B cell (primary cell): ENCODE measurements around the gene FAF1. TPM values are rescaled to one million over a fixed set of nuclear protein-coding genes. Genes with fewer than 3 reads are reported as not detected.
"Not testable (repeated sequence)": the region's sequence is repeated elsewhere in the genome, so short reads cannot be mapped to it uniquely, and the experiment has no call there.

Experiments
- ATAC-seq: fragments of 200-7000 bp; cut with Tn5 transposase; one replicate; pipeline ENCODE4 v1.10.0; 2021; ENCODE audit warnings: low read depth, mild to moderate bottlenecking, moderate number of reproducible peaks, moderate library complexity
- CTCF ChIA-PET: fragments of 350-600 bp; sonication (Branson Sonifier 250); formaldehyde crosslinking; loops from one replicate; lab custom pipeline; 2021; ENCODE audit warnings: antibody characterized with exemption, inconsistent platforms; lab: Charles Lee
- POLR2A ChIA-PET: fragments of 350-600 bp; sonication (Branson Sonifier 250); formaldehyde crosslinking; loops from one replicate; lab custom pipeline; 2021; ENCODE audit warnings: antibody characterized with exemption; lab: Charles Lee
- DNase-seq: peaks from one replicate; pipeline ENCODE4 v3.0.0; 2013
- H2AFZ ChIP-seq: 2 replicates; pipeline ENCODE4 v1.6.1; 2012; ENCODE audit warnings: mild to moderate bottlenecking, low read depth, low read length; ENCODE audit not compliant: insufficient read depth, poor library complexity, severe bottlenecking
- H3K27ac ChIP-seq, 2 donors: 1 replicate in 1 of 2; 2 replicates in 1 of 2; pipeline ENCODE4 v1.5.1; 2012 to 2013; ENCODE audit warnings: low read length in 2 of 2, mild to moderate bottlenecking in 2 of 2, moderate library complexity in 1 of 2
- H3K27me3 ChIP-seq, 4 experiments: fragments of 200-600 bp in 1 of 4; sonication (generic) in 1 of 4; replicated peaks in 1 of 4; 1 replicate in 2 of 4; 2 replicates in 2 of 4; pipeline versions ENCODE4 v1.6.1 to v1.7.0; 2013 to 2016; ENCODE audit warnings: low read length in 3 of 4, mild to moderate bottlenecking in 2 of 4, mixed read lengths in 1 of 4, moderate library complexity in 1 of 4; ENCODE audit not compliant: insufficient read depth in 4 of 4, control insufficient read depth in 3 of 4; ENCODE audit errors: control extremely low read depth in 1 of 4
- H3K36me3 ChIP-seq, 2 experiments: replicated peaks in 1 of 2; 1 replicate in 1 of 2; 2 replicates in 1 of 2; pipeline versions ENCODE4 v1.6.1 to v1.7.1; 2013; ENCODE audit warnings: low read length in 1 of 2; ENCODE audit not compliant: insufficient read depth in 2 of 2, control insufficient read depth in 1 of 2; ENCODE audit errors: control extremely low read depth in 1 of 2, extremely low read depth in 1 of 2
- H3K4me1 ChIP-seq, 2 donors: fragments of 200-600 bp in 1 of 2; sonication (generic) in 1 of 2; 1 replicate in 1 of 2; 2 replicates in 1 of 2; pipeline versions ENCODE4 v1.5.1 to v1.6.1; 2013 to 2017; ENCODE audit warnings: low read length in 2 of 2; ENCODE audit not compliant: control insufficient read depth in 2 of 2, insufficient read depth in 2 of 2
- H3K4me2 ChIP-seq: replicated peaks from 2 replicates; pipeline ENCODE3; 2012; ENCODE audit warnings: mild to moderate bottlenecking, low read depth, low read length; ENCODE audit not compliant: poor library complexity, severe bottlenecking
- H3K4me3 ChIP-seq, 5 experiments: fragments of 200-600 bp in 1 of 5; sonication (generic) in 1 of 5; 1 replicate in 3 of 5; 2 replicates in 2 of 5; pipeline versions ENCODE4 v1.5.1 to v1.7.0; 2011 to 2016; ENCODE audit warnings: low read length in 4 of 5, mild to moderate bottlenecking in 4 of 5, low read depth in 2 of 5, control low read depth in 1 of 5, moderate library complexity in 1 of 5; ENCODE audit not compliant: insufficient read depth in 1 of 5; ENCODE audit errors: control extremely low read depth in 1 of 5, extremely low read depth in 1 of 5
- H3K79me2 ChIP-seq: fragments of 200-600 bp; sonication (generic); one replicate; pipeline ENCODE4 v1.6.0; 2016; ENCODE audit warnings: low read length; ENCODE audit not compliant: control insufficient read depth, insufficient read depth
- H3K9ac ChIP-seq: fragments of 200-600 bp; sonication (generic); 2 replicates; pipeline ENCODE4 v1.6.1; 2017; ENCODE audit warnings: mild to moderate bottlenecking, low read length, moderate library complexity
- H3K9me3 ChIP-seq, 3 donors: one replicate each; pipeline versions ENCODE4 v1.6.1 to v1.7.1; 2013; ENCODE audit warnings: low read length in 2 of 3; ENCODE audit not compliant: control insufficient read depth in 2 of 3, insufficient read depth in 1 of 3; ENCODE audit errors: control extremely low read depth in 1 of 3
- H4K20me1 ChIP-seq: 2 replicates; pipeline ENCODE4 v1.6.0; 2012; ENCODE audit warnings: mild to moderate bottlenecking, low read length; ENCODE audit not compliant: insufficient read depth, control insufficient read depth, poor library complexity, severe bottlenecking
- H3K27ac Mint-ChIP-seq: one replicate; pipeline ENCODE4 v1.8.0; 2021; ENCODE audit warnings: mixed read lengths
- H3K27me3 Mint-ChIP-seq: one replicate; pipeline ENCODE4 v1.8.0; 2021; ENCODE audit warnings: mixed read lengths
- H3K4me1 Mint-ChIP-seq: one replicate; pipeline ENCODE4 v1.8.0; 2021; ENCODE audit warnings: mixed read lengths
- H3K4me3 Mint-ChIP-seq: one replicate; pipeline ENCODE4 v1.8.0; 2021; ENCODE audit warnings: mixed read lengths
- H3K9me3 Mint-ChIP-seq: one replicate; pipeline ENCODE4 v1.8.0; 2022; ENCODE audit warnings: mixed read lengths; ENCODE audit not compliant: insufficient read depth
- CTCF ChIP-seq: fragments of 200-600 bp; IDR thresholded peaks from one replicate; pipeline ENCODE4 v1.8.0; 2022; ENCODE audit warnings: antibody characterized with exemption, mild to moderate bottlenecking
- EZH2 ChIP-seq: IDR thresholded peaks from 2 replicates; pipeline ENCODE4 v1.6.1; 2012; ENCODE audit warnings: borderline replicate concordance, low read depth, mild to moderate bottlenecking, moderate library complexity, low read length; ENCODE audit not compliant: insufficient read depth, poor library complexity, severe bottlenecking
- WGBS: methylation state at CpG from one replicate; pipeline ENCODE4 v1.1.5; 2013; ENCODE audit warnings: missing lambda C conversion rate; ENCODE audit not compliant: insufficient coverage; 5-methylcytosine and 5-hydroxymethylcytosine counted together
- intact Hi-C: fragments of 100-400 bp; cut with micrococcal nuclease; formaldehyde crosslinking; loops from one replicate; pipeline ENCODE4 v1.10.0; 2022
- polyA plus RNA-seq: library from polyadenylated mRNA; depleted of rRNA; stranded (reverse); fragments of >200 nt; gene quantifications from 2 replicates; pipeline ENCODE4 v1.2.3, GENCODE V29; 2012
- total RNA-seq, 2 donors: library from RNA; stranded (reverse); fragments of 120-200 nt in 1 of 2; gene quantifications; 1 replicate in 1 of 2; 2 replicates in 1 of 2; pipeline versions ENCODE4 v1.2.3 to v1.2.4, GENCODE V29; 2013 to 2022

The FAF1 gene
- total and polyA plus RNA-seq, 2 donors (not counting 1 experiment from before 2014, with no cell fraction given): 10.1 to 58.4 TPM

GRCh38 chr1:50531027-50531426 is 429.0 kb downstream of the FAF1 start:
- no peaks in the 10 kb centered on the region for H3K9me3 ChIP-seq
- POLR2A ChIA-PET: no interaction called here
- CTCF ChIA-PET: no interaction called here
- H3K4me1 ChIP-seq: no peaks in the 10 kb centered on the region
- H3K4me3 ChIP-seq: no peak overlapping the region
- intact Hi-C loops: no loop called here
- no peaks in the 10 kb centered on the region for H3K27me3 ChIP-seq
- Mint-ChIP-seq H3K4me3 (no peak overlapping the region), H3K4me1 (no peaks in the 10 kb centered on the region), H3K27me3 (no peaks in the 10 kb centered on the region), H3K27ac (no peak overlapping the region), H3K9me3 (no peaks in the 10 kb centered on the region)
- H2AFZ ChIP-seq: no peak overlapping the region
- no peak for ATAC-seq
- no peak overlapping the region for H3K27ac ChIP-seq
- H4K20me1 ChIP-seq: no peaks in the 10 kb centered on the region
- no peak overlapping the region for H3K4me2 ChIP-seq
- H3K36me3 ChIP-seq: peaks cover 6 to 17% of the 10 kb centered on the region in 2 experiments
- H3K79me2 ChIP-seq: no peaks in the 10 kb centered on the region
- TF ChIP-seq CTCF: no peak
- TF ChIP-seq EZH2: no peak
- no CpG with 5 or more reads among the region's 2 CpGs for WGBS
- H3K9ac ChIP-seq: no peak overlapping the region
- DNase-seq: no peak

- ATAC-seq (no peak), DNase-seq (no peak)
- H3K9me3 Mint-ChIP-seq: peaks cover under 1% of the 10 kb centered on the region
- Histone ChIP-seq H3K9ac (no peak overlapping the region), H3K27ac (no peak overlapping the region), H3K79me2 (no peaks in the 10 kb centered on the region), H3K36me3 (peaks cover 6 to 15% of the 10 kb centered on the region in 2 experiments), H3K4me3 (no peak overlapping the region), H3K4me2 (no peak overlapping the region), H2AFZ (no peak overlapping the region), H3K4me1 (no peaks in the 10 kb centered on the region), H3K27me3 (no peaks in the 10 kb centered on the region), H3K9me3 (no peaks in the 10 kb centered on the region), H4K20me1 (no peaks in the 10 kb centered on the region)
- no peaks in the 10 kb centered on the region for H3K4me1 Mint-ChIP-seq
- H3K4me3 Mint-ChIP-seq: no peak overlapping the region
- ChIA-PET CTCF (interaction anchor here (1.1 kb wide), 1 partner anchor 8 kb away, joined by 3 read pairs; no protein-coding TSS in a partner anchor), POLR2A (no interaction called here)
- intact Hi-C loops: no loop called here
- TF ChIP-seq EZH2: no peak
- no peak for TF ChIP-seq CTCF
- H3K27ac Mint-ChIP-seq: no peak overlapping the region
- no peaks in the 10 kb centered on the region for H3K27me3 Mint-ChIP-seq
Observed at GRCh38 chr1:50529510-50529909, 430.6 kb downstream of the FAF1 start.

- H2AFZ ChIP-seq, H3K79me2 ChIP-seq, intact Hi-C loops, H3K9me3 ChIP-seq, H3K27ac ChIP-seq, H3K27me3 ChIP-seq, H3K4me1 ChIP-seq, POLR2A ChIA-PET, H3K36me3 ChIP-seq, H3K4me3 Mint-ChIP-seq, H3K9me3 Mint-ChIP-seq, H3K4me2 ChIP-seq, ATAC-seq, H3K27me3 Mint-ChIP-seq, H3K9ac ChIP-seq, H3K4me1 Mint-ChIP-seq, H4K20me1 ChIP-seq, H3K27ac Mint-ChIP-seq, DNase-seq, H3K4me3 ChIP-seq, CTCF ChIA-PET: not testable (repeated sequence)
- no CpG with 5 or more reads among the region's 3 CpGs for WGBS
Observed at GRCh38 chr1:50527987-50528320, 432.1 kb downstream of the FAF1 start.
